IMR-90 (cell line): ENCODE data around the gene TMEM238. TPM values are rescaled to one million over a fixed set of nuclear protein-coding genes. Genes with fewer than 3 reads are reported as not detected.

ENCODE experiments used
- ATAC-seq: fragments of 200-7000 bp; cut with Tn5 transposase; 2 replicates; pipeline ENCODE4 v1.9.1; 2020; ENCODE audit warnings: low read depth, mild to moderate bottlenecking, moderate library complexity
- BruUV-seq: library from RNA; stranded (reverse); fragments of 400-500 nt; replicated peaks from 2 replicates; lab custom pipeline; 2021; lab: Mats Ljungman, UMichigan
- CTCF ChIA-PET: fragments of 300-600 bp; formaldehyde crosslinking; extraction: SDS; loops from one replicate; lab custom pipeline; 2021; ENCODE audit warnings: antibody characterized with exemption; lab: Yijun Ruan, JAX
- POLR2A ChIA-PET: fragments of 300-600 bp; sonication (Branson Sonifier 250); formaldehyde crosslinking; loops from one replicate; lab custom pipeline; 2022; ENCODE audit warnings: antibody characterized with exemption; ENCODE audit not compliant: unreplicated experiment; lab: Charles Lee
- DNase-seq: peaks from one replicate; pipeline ENCODE4 v3.0.0; 2013
- H2AFZ ChIP-seq: replicated peaks from 2 replicates; pipeline ENCODE3; 2013; ENCODE audit warnings: low read length, mild to moderate bottlenecking; ENCODE audit not compliant: poor library complexity
- H2AK5ac ChIP-seq: 2 replicates; pipeline ENCODE4 v1.6.1; 2013; ENCODE audit warnings: low read depth, low read length, inconsistent platforms
- H2AK9ac ChIP-seq: replicated peaks from 2 replicates; pipeline ENCODE3; 2013; ENCODE audit warnings: mild to moderate bottlenecking, low read depth, low read length, moderate library complexity; ENCODE audit not compliant: poor library complexity
- H2BK120ac ChIP-seq: 2 replicates; pipeline ENCODE4 v1.6.1; 2013; ENCODE audit warnings: low read depth, low read length, inconsistent platforms
- H2BK15ac ChIP-seq: 3 replicates; pipeline ENCODE4 v1.6.1; 2013; ENCODE audit warnings: low read depth, low read length, inconsistent platforms
- H2BK20ac ChIP-seq: 2 replicates; pipeline ENCODE4 v1.6.1; 2013; ENCODE audit warnings: low read depth, mild to moderate bottlenecking, inconsistent platforms, low read length, moderate library complexity
- H2BK5ac ChIP-seq: 2 replicates; pipeline ENCODE4 v1.6.1; 2013; ENCODE audit warnings: mild to moderate bottlenecking, low read depth, low read length, inconsistent platforms; ENCODE audit not compliant: poor library complexity, severe bottlenecking
- H3K14ac ChIP-seq: replicated peaks from 2 replicates; pipeline ENCODE4 v1.6.1; 2013; ENCODE audit warnings: low read depth, low read length, inconsistent platforms
- H3K18ac ChIP-seq: 2 replicates; pipeline ENCODE4 v1.6.1; 2013; ENCODE audit warnings: low read depth, low read length, control low read depth
- H3K23ac ChIP-seq: 2 replicates; pipeline ENCODE4 v1.6.1; 2013; ENCODE audit warnings: low read depth, low read length, inconsistent platforms
- H3K27ac ChIP-seq: 2 replicates; pipeline ENCODE4 v1.5.1; 2013; ENCODE audit warnings: mild to moderate bottlenecking, control low read depth, low read length; ENCODE audit not compliant: insufficient read depth
- H3K27me3 ChIP-seq: 2 replicates; pipeline ENCODE4 v1.6.1; 2013; ENCODE audit warnings: low read length; ENCODE audit not compliant: control insufficient read depth, insufficient read depth
- H3K36me3 ChIP-seq: 2 replicates; pipeline ENCODE4 v1.6.1; 2013; ENCODE audit warnings: low read length, mixed read lengths; ENCODE audit not compliant: control insufficient read depth, insufficient read depth
- H3K4ac ChIP-seq: 2 replicates; pipeline ENCODE4 v1.6.1; 2013; ENCODE audit warnings: low read depth, low read length, inconsistent platforms
- H3K4me1 ChIP-seq: 2 replicates; pipeline ENCODE4 v1.6.1; 2013; ENCODE audit warnings: low read length, mixed read lengths; ENCODE audit not compliant: control insufficient read depth, insufficient read depth
- H3K4me2 ChIP-seq: 2 replicates; pipeline ENCODE4 v1.6.1; 2013; ENCODE audit warnings: low read depth, mild to moderate bottlenecking, control low read depth, low read length, moderate library complexity
- H3K4me3 ChIP-seq: 2 replicates; pipeline ENCODE4 v1.5.1; 2013; ENCODE audit warnings: low read depth, mild to moderate bottlenecking, control low read depth, low read length, moderate library complexity; ENCODE audit not compliant: insufficient read depth
- H3K56ac ChIP-seq: 2 replicates; pipeline ENCODE4 v1.6.1; 2013; ENCODE audit warnings: low read length, inconsistent platforms; ENCODE audit not compliant: insufficient read depth; ENCODE audit errors: extremely low read depth
- H3K79me1 ChIP-seq, 2 experiments: 2 replicates each; pipeline ENCODE4 v1.6.1; 2013; ENCODE audit warnings: low read length in 2 of 2, inconsistent platforms in 1 of 2, low read depth in 1 of 2
- H3K9ac ChIP-seq: 2 replicates; pipeline ENCODE4 v1.6.1; 2013; ENCODE audit warnings: low read depth, low read length, control low read depth
- H3K9me1 ChIP-seq: 2 replicates; pipeline ENCODE4 v1.6.1; 2013; ENCODE audit warnings: low read length, inconsistent platforms; ENCODE audit not compliant: insufficient read depth
- H3K9me3 ChIP-seq: 2 replicates; pipeline ENCODE4 v1.6.1; 2013; ENCODE audit warnings: low read length; ENCODE audit not compliant: control insufficient read depth, insufficient read depth
- H4K20me1 ChIP-seq: 2 replicates; pipeline ENCODE4 v1.6.1; 2013; ENCODE audit warnings: low read length, inconsistent platforms; ENCODE audit not compliant: insufficient read depth
- H4K5ac ChIP-seq: 2 replicates; pipeline ENCODE4 v1.6.1; 2013; ENCODE audit warnings: mild to moderate bottlenecking, low read depth, low read length, control low read depth
- H4K8ac ChIP-seq, 2 experiments: 2 replicates each; pipeline ENCODE4 v1.6.1; 2013; ENCODE audit warnings: low read depth in 2 of 2, low read length in 2 of 2, control low read depth in 1 of 2, inconsistent platforms in 1 of 2
- H4K91ac ChIP-seq: 2 replicates; pipeline ENCODE4 v1.6.1; 2013; ENCODE audit warnings: low read depth, low read length, inconsistent platforms; ENCODE audit not compliant: insufficient read depth
- BHLHE40 ChIP-seq: fragments of 150-350 bp; IDR thresholded peaks from 2 replicates; pipeline ENCODE4 v1.6.1; 2016; ENCODE audit warnings: mild to moderate bottlenecking, low read depth, low read length
- FOS ChIP-seq: fragments of 150-350 bp; IDR thresholded peaks from 2 replicates; pipeline ENCODE4 v1.6.1; 2016; ENCODE audit warnings: low read depth, low read length
- MAZ ChIP-seq: IDR thresholded peaks from 2 replicates; pipeline ENCODE4 v1.6.1; 2012; ENCODE audit warnings: low read depth, mild to moderate bottlenecking, low read length, improper control_type of control experiment, moderate library complexity, borderline replicate concordance
- NFE2L2 ChIP-seq: fragments of 150-350 bp; IDR thresholded peaks from 2 replicates; pipeline ENCODE4 v1.6.1; 2016; ENCODE audit warnings: low read depth, mild to moderate bottlenecking, low read length
- POLR2A ChIP-seq: IDR thresholded peaks from 2 replicates; pipeline ENCODE4 v1.6.1; 2012; ENCODE audit warnings: mild to moderate bottlenecking, low read depth, low read length
- RAD21 ChIP-seq: IDR thresholded peaks from 2 replicates; pipeline ENCODE4 v1.6.1; 2012; ENCODE audit warnings: low read length, improper control_type of control experiment
- SMC3 ChIP-seq: fragments of 150-350 bp; IDR thresholded peaks from 2 replicates; pipeline ENCODE4 v1.6.1; 2016; ENCODE audit warnings: low read depth, mild to moderate bottlenecking, antibody characterized with exemption, low read length, moderate library complexity
- USF2 ChIP-seq: fragments of 150-350 bp; IDR thresholded peaks from 2 replicates; pipeline ENCODE4 v1.6.1; 2017; ENCODE audit warnings: mild to moderate bottlenecking, antibody characterized with exemption, low read length, low read depth
- WGBS, 2 experiments: methylation state at CpG; one replicate each; pipeline versions ENCODE4 v1.1.5 to v1.1.7; 2013; ENCODE audit warnings: missing lambda C conversion rate in 2 of 2; ENCODE audit not compliant: insufficient read length in 1 of 2; ENCODE audit errors: extremely low coverage in 2 of 2; 5-methylcytosine and 5-hydroxymethylcytosine counted together
- dilution Hi-C: fragments of 300-500 bp; cut with HindIII; formaldehyde crosslinking; loops from one replicate; pipeline ENCODE4 v1.14.3; 2018; ENCODE audit warnings: low sequenced_read_pairs; ENCODE audit not compliant: unreplicated experiment
- in situ Hi-C: fragments of 300-500 bp; cut with MboI; formaldehyde crosslinking; loops from 3 replicates; pipeline ENCODE4 v1.14.3; 2019; ENCODE audit warnings: low sequenced_read_pairs, inconsistent platforms, mixed read lengths
- intact Hi-C: fragments of 100-400 bp; cut with micrococcal nuclease; formaldehyde crosslinking; loops from 2 replicates; pipeline ENCODE4 v1.10.0; 2022
- polyA plus RNA-seq, 3 experiments: library from polyadenylated mRNA; depleted of rRNA; stranded (reverse); fragments of >200 nt; gene quantifications; 2 replicates each; pipeline ENCODE4 v1.2.3, GENCODE V29; 2012; ENCODE audit warnings: low replicate concordance in 1 of 3
- total RNA-seq: library from RNA; depleted of rRNA; stranded (reverse); fragments of >200 nt; gene quantifications from 2 replicates; pipeline ENCODE4 v1.2.3, GENCODE V29; 2012

Gene TMEM238
- total and polyA plus RNA-seq, 2 of the 4 experiments (the other 2 are of a cell fraction), result not detected

GRCh38 chr19:55370305-55370988 is 13.6 kb downstream of the TMEM238 start, which contains the start of gene IL11:
TSS of gene IL11 (minus strand) at chr19:55370463. CDS start at chr19:55370310, 153 bp downstream.
- in situ Hi-C loops, result no loop called here
- Histone ChIP-seq H3K36me3 (peaks cover 24% of the 10 kb centered on the region), H2AK9ac (peak within 1 kb of the TSS; percentile 95), H2AFZ (peak within 1 kb of the TSS; percentile 84), H4K91ac (peak within 1 kb of the TSS; percentile 95), H3K9me3 (no peaks in the 10 kb centered on the region), H3K4me2 (peak within 1 kb of the TSS; percentile 80), H3K4me1 (peaks cover 45% of the 10 kb centered on the region), H3K79me1 (peaks cover 5 to 52% of the 10 kb centered on the region in 2 experiments; a peak in 3 of 4 replicates), H2BK20ac (peak within 1 kb of the TSS; percentile 35), H3K4ac (peak within 1 kb of the TSS; percentile 96), H3K9ac (peak within 1 kb of the TSS; percentile 87), H2AK5ac (peak within 1 kb of the TSS; percentile 88), H3K27ac (peak within 1 kb of the TSS; percentile 97), H4K20me1 (peaks cover 38% of the 10 kb centered on the region), H3K9me1 (peaks cover 12% of the 10 kb centered on the region; the same call in 1 of the 2 replicates), H3K4me3 (peak within 1 kb of the TSS; percentile 89), H3K27me3 (no peaks in the 10 kb centered on the region), H4K5ac (peak within 1 kb of the TSS; percentile 40), H3K56ac (peak within 1 kb of the TSS; percentile 79), H2BK5ac (peak within 1 kb of the TSS; percentile 93), H3K14ac (peak within 1 kb of the TSS; percentile 91), H3K18ac (peak within 1 kb of the TSS; percentile 62), H2BK15ac (peak within 1 kb of the TSS; percentile 73; the same call in 2 of the 3 replicates), H3K23ac (peak within 1 kb of the TSS; percentile 87), H4K8ac (peak within 1 kb of the TSS; percentile 75 to 83), H2BK120ac (peak within 1 kb of the TSS; percentile 86)
- no CpG with 5 or more reads among the region's 32 CpGs for WGBS, 2 experiments
- dilution Hi-C loops, result no loop called here
- no TSS peak for BruUV-seq
- ATAC-seq (peak; percentile 31), DNase-seq (peak; percentile 78)
- CTCF ChIA-PET, result no interaction called here
- intact Hi-C loops, result no loop called here
- POLR2A ChIA-PET, result no interaction called here
- TF ChIP-seq POLR2A (peak; percentile 98), USF2 (peak; percentile 24; the same call in 1 of the 2 replicates), SMC3 (no peak), MAZ (peak; percentile 95), RAD21 (peak; percentile 17; the same call in 1 of the 2 replicates), BHLHE40 (no peak), NFE2L2 (no peak), FOS (0 out of 2 replicates have a peak, but pooled peaks have one; percentile 13)
